GM19372 (cell line): ENCODE data around the gene ACACB.
"Not testable (repeated sequence)": the region's sequence is repeated elsewhere in the genome, so short reads cannot be mapped to it uniquely, and the experiment has no call there.

Experiments
- ATAC-seq: cut with Tn5 transposase; IDR thresholded peaks from one replicate; pipeline ENCODE4 v1.9.1; 2021; ENCODE audit warnings: mild to moderate bottlenecking, low read depth, moderate library complexity; ENCODE audit not compliant: unreplicated experiment

ACACB gene

GRCh38 chr12:109139360-109139759 lies 23.0 kb downstream of the ACACB start:
- ATAC-seq: no peak

GRCh38 chr12:109139791-109140190 lies 23.4 kb downstream of the ACACB start:
- ATAC-seq: no peak

- ATAC-seq: no peak
Measured at GRCh38 chr12:109140560-109140959, 24.2 kb downstream of the ACACB start.

GRCh38 chr12:109144224-109144623 lies 27.8 kb downstream of the ACACB start:
- ATAC-seq: no peak

- ATAC-seq: not testable (repeated sequence)
Measured at GRCh38 chr12:109147126-109147525, 30.7 kb downstream of the ACACB start.

GRCh38 chr12:109147954-109148353 lies 31.6 kb downstream of the ACACB start:
- no peak for ATAC-seq

- ATAC-seq: no peak
Measured at GRCh38 chr12:109150124-109150640, 33.8 kb downstream of the ACACB start.

- ATAC-seq: no peak
Measured at GRCh38 chr12:109151457-109151856, 35.1 kb downstream of the ACACB start.

GRCh38 chr12:109153821-109154441 lies 37.5 kb downstream of the ACACB start:
- no peak for ATAC-seq

- peak; percentile 81 for ATAC-seq
Measured at GRCh38 chr12:109154451-109155438, 38.4 kb downstream of the ACACB start.

- no peak for ATAC-seq
Measured at GRCh38 chr12:109156036-109156435, 39.6 kb downstream of the ACACB start.

- ATAC-seq: no peak
Measured at GRCh38 chr12:109156586-109156985, 40.2 kb downstream of the ACACB start.

- no peak for ATAC-seq
Measured at GRCh38 chr12:109157986-109158385, 41.6 kb downstream of the ACACB start.

- ATAC-seq: no peak
Measured at GRCh38 chr12:109160433-109160832, 44.0 kb downstream of the ACACB start.

- ATAC-seq: no peak
Measured at GRCh38 chr12:109160873-109161272, 44.5 kb downstream of the ACACB start.

- ATAC-seq: no peak
Measured at GRCh38 chr12:109162551-109162950, 46.2 kb downstream of the ACACB start.

GRCh38 chr12:109163167-109163566 lies 46.8 kb downstream of the ACACB start:
- ATAC-seq: no peak

- no peak for ATAC-seq
Measured at GRCh38 chr12:109165599-109165998, 49.2 kb downstream of the ACACB start.

GRCh38 chr12:109166371-109166770 lies 50.0 kb downstream of the ACACB start:
- no peak for ATAC-seq

- ATAC-seq: no peak
Measured at GRCh38 chr12:109167781-109168180, 51.4 kb downstream of the ACACB start.

- no peak for ATAC-seq
Measured at GRCh38 chr12:109169262-109169661, 52.9 kb downstream of the ACACB start.
